GM12878 (cell line): ENCODE data around the gene BTBD9. TPM values are rescaled to one million over a fixed set of nuclear protein-coding genes. Genes with fewer than 3 reads are reported as not detected.

Experiments used
- ATAC-seq: fragments of 200-7000 bp; cut with Tn5 transposase; 3 replicates; pipeline ENCODE4 v1.9.1; 2020; ENCODE audit warnings: mild to moderate bottlenecking, moderate library complexity
- BruUV-seq: library from RNA; stranded (reverse); fragments of 400-500 nt; replicated peaks from 2 replicates; lab custom pipeline; 2021; lab: Mats Ljungman, UMichigan
- CTCF ChIA-PET: fragments of 300-600 bp; sonication (Branson Sonifier 250); formaldehyde crosslinking; extraction: SDS; loops from one replicate; lab custom pipeline; 2021; ENCODE audit warnings: inconsistent platforms; lab: Yijun Ruan, JAX
- POLR2A ChIA-PET: fragments of 350-600 bp; formaldehyde crosslinking; extraction: SDS; loops from one replicate; lab custom pipeline; 2021; ENCODE audit warnings: inconsistent platforms; lab: Charles Lee
- RAD21 ChIA-PET: fragments of 300-600 bp; sonication (Branson Sonifier 250); formaldehyde crosslinking; loops from one replicate; lab custom pipeline; 2023; ENCODE audit warnings: antibody characterized with exemption; ENCODE audit not compliant: unreplicated experiment; lab: Charles Lee
- SMC1A ChIA-PET: fragments of 300-600 bp; sonication (Branson Sonifier 250); formaldehyde crosslinking; loops from one replicate; lab custom pipeline; 2023; ENCODE audit not compliant: unreplicated experiment, uncharacterized antibody; lab: Charles Lee
- DNase-seq: peaks from one replicate; pipeline ENCODE4 v3.0.0-alpha.2; 2011; ENCODE audit warnings: low read depth, low spot score
- FAIRE-seq: peaks from 3 replicates; lab custom pipeline; 2011; peaks lifted over from hg19 to GRCh38; lab: Jason Lieb, UNC
- H2AFZ ChIP-seq: 2 replicates; pipeline ENCODE4 v1.6.0; 2011; ENCODE audit warnings: low read depth, low read length, control low read depth; ENCODE audit not compliant: control insufficient read depth
- H3K27ac ChIP-seq: 2 replicates; pipeline ENCODE4 v1.5.1; 2011; ENCODE audit warnings: control low read depth; ENCODE audit not compliant: control insufficient read depth, insufficient read depth
- H3K27me3 ChIP-seq, 2 experiments: replicated peaks in 1 of 2; 2 replicates each; pipeline versions ENCODE4 v1.6.0 to v1.6.1; 2011; ENCODE audit warnings: low read length in 1 of 2; ENCODE audit not compliant: control insufficient read depth in 2 of 2, insufficient read depth in 2 of 2
- H3K36me3 ChIP-seq, 2 experiments: 2 replicates each; pipeline ENCODE4 v1.5.1; 2011; ENCODE audit warnings: low read length in 1 of 2; ENCODE audit not compliant: control insufficient read depth in 2 of 2, insufficient read depth in 2 of 2
- H3K4me1 ChIP-seq: 2 replicates; pipeline ENCODE4 v1.6.1; 2011; ENCODE audit warnings: mild to moderate bottlenecking, low read length, moderate library complexity, mixed read lengths; ENCODE audit not compliant: control insufficient read depth, insufficient read depth
- H3K4me2 ChIP-seq: 2 replicates; pipeline ENCODE4 v1.6.0; 2011; ENCODE audit warnings: control low read depth; ENCODE audit not compliant: control insufficient read depth, insufficient read depth
- H3K4me3 ChIP-seq: fragments of 200-600 bp; sonication (generic); 2 replicates; pipeline ENCODE4 v1.5.1; 2016
- H3K79me2 ChIP-seq: 2 replicates; pipeline ENCODE4 v1.6.0; 2011; ENCODE audit warnings: low read length; ENCODE audit not compliant: control insufficient read depth, insufficient read depth
- H3K9ac ChIP-seq: 2 replicates; pipeline ENCODE4 v1.8.0; 2011; ENCODE audit warnings: low read length, control low read depth, mixed read lengths; ENCODE audit not compliant: control insufficient read depth, insufficient read depth
- H3K9me3 ChIP-seq: replicated peaks from 3 replicates; pipeline ENCODE4 v1.5.1; 2011; ENCODE audit warnings: mild to moderate bottlenecking, low read length; ENCODE audit not compliant: control insufficient read depth, insufficient read depth
- H4K20me1 ChIP-seq: 2 replicates; pipeline ENCODE4 v1.6.0; 2011; ENCODE audit not compliant: control insufficient read depth, insufficient read depth
- EGR1 ChIP-seq, 2 experiments: IDR thresholded peaks; 1 replicate in 1 of 2; 2 replicates in 1 of 2; pipeline ENCODE4 v1.6.1; 2011 to 2012; ENCODE audit warnings: low read depth in 2 of 2, low read length in 2 of 2, borderline replicate concordance in 1 of 2, mild to moderate bottlenecking in 1 of 2, moderate library complexity in 1 of 2
- EZH2 ChIP-seq: IDR thresholded peaks from 2 replicates; pipeline ENCODE4 v1.6.1; 2012; ENCODE audit warnings: low read depth, mild to moderate bottlenecking, control low read depth, inconsistent platforms, low read length, borderline replicate concordance; ENCODE audit not compliant: control insufficient read depth
- MEF2A ChIP-seq: IDR thresholded peaks from 2 replicates; pipeline ENCODE4 v1.6.1; 2011; ENCODE audit warnings: low read depth, mild to moderate bottlenecking, low read length, moderate library complexity; ENCODE audit not compliant: insufficient read depth
- NBN ChIP-seq: fragments of 450-650 bp; IDR thresholded peaks from 2 replicates; pipeline ENCODE4 v1.6.1; 2016
- NFXL1 ChIP-seq: fragments of 450-650 bp; IDR thresholded peaks from 2 replicates; pipeline ENCODE4 v1.6.1; 2017; ENCODE audit warnings: antibody characterized with exemption, mild to moderate bottlenecking, borderline replicate concordance
- NFYA ChIP-seq: IDR thresholded peaks from 2 replicates; pipeline ENCODE4 v1.6.1; 2011; ENCODE audit warnings: low read depth, mild to moderate bottlenecking, low read length, improper control_type of control experiment, borderline replicate concordance
- RAD21 ChIP-seq: IDR thresholded peaks from 2 replicates; pipeline ENCODE4 v1.6.1; 2011; ENCODE audit warnings: mild to moderate bottlenecking, low read depth, low read length, moderate library complexity; ENCODE audit not compliant: insufficient read depth
- RFX5 ChIP-seq: IDR thresholded peaks from 2 replicates; pipeline ENCODE4 v1.6.1; 2011; ENCODE audit warnings: low read depth, low read length, improper control_type of control experiment
- SPI1 ChIP-seq: IDR thresholded peaks from 2 replicates; pipeline ENCODE4 v1.6.1; 2011; ENCODE audit warnings: low read depth, mild to moderate bottlenecking, low read length, moderate library complexity, borderline replicate concordance; ENCODE audit not compliant: insufficient read depth
- SREBF1 ChIP-seq: IDR thresholded peaks from 2 replicates; pipeline ENCODE4 v1.6.1; 2012; ENCODE audit warnings: mild to moderate bottlenecking, low read length
- WRNIP1 ChIP-seq: IDR thresholded peaks from 2 replicates; pipeline ENCODE4 v1.6.1; 2011; ENCODE audit warnings: low read depth, low read length, improper control_type of control experiment, borderline replicate concordance
- ZSCAN29 ChIP-seq: fragments of 450-650 bp; IDR thresholded peaks from 2 replicates; pipeline ENCODE4 v1.6.1; 2017; ENCODE audit warnings: mild to moderate bottlenecking, moderate library complexity
- ZZZ3 ChIP-seq: IDR thresholded peaks from 2 replicates; pipeline ENCODE4 v1.6.1; 2011; ENCODE audit warnings: low read depth; ENCODE audit not compliant: control insufficient read depth, insufficient read length
- WGBS: methylation state at CpG from one replicate; pipeline ENCODE4 v1.1.6; 2016; ENCODE audit warnings: low lambda C conversion rate; ENCODE audit not compliant: insufficient replicate concordance, insufficient coverage; ENCODE audit errors: missing lambda C conversion rate; 5-methylcytosine and 5-hydroxymethylcytosine counted together
- in situ Hi-C: fragments of 300-500 bp; cut with MboI; formaldehyde crosslinking; loops from 9 replicates; pipeline ENCODE4 v1.14.3; 2018; ENCODE audit warnings: mixed read lengths
- intact Hi-C: fragments of 100-400 bp; cut with micrococcal nuclease; formaldehyde crosslinking; loops from one replicate; pipeline ENCODE4 v1.14.2; 2022; ENCODE audit not compliant: unreplicated experiment
- polyA plus RNA-seq, 11 experiments: library from polyadenylated mRNA; depleted of rRNA in 4 of 11; unstranded in 6 of 11; stranded (reverse) in 5 of 11; fragments of >200 nt; fragmentation: Nextera tagmentation in 4 of 11; fragmentation: Illumina TruSeq in 1 of 11; extraction: Ambion mirVana in 4 of 11; extraction: Trizol in 1 of 11; gene quantifications; 1 replicate in 1 of 11; 2 replicates in 10 of 11; pipeline versions ENCODE4 v1.2.1 to v1.2.3, GENCODE V29; 2011 to 2016; ENCODE audit warnings: inconsistent platforms in 2 of 11, missing spikeins in 2 of 11, low read depth in 1 of 11
- total RNA-seq, 4 experiments: library from RNA; depleted of rRNA in 3 of 4; stranded (reverse); fragments of >200 nt in 3 of 4; fragmentation: Illumina TruSeq in 1 of 4; extraction: Trizol in 1 of 4; gene quantifications; 2 replicates each; pipeline versions ENCODE4 v1.2.1 to v1.2.3, GENCODE V29; 2013 to 2021
- TF ChIP-seq, protein P1 (sequence below): fragments of 450-650 bp; IDR thresholded peaks from 2 replicates; pipeline ENCODE4 v1.6.1; 2018; ENCODE audit warnings: mild to moderate bottlenecking, low read depth, moderate library complexity; ENCODE audit not compliant: partially characterized antibody
- TF ChIP-seq, protein P2 (sequence below): fragments of 450-650 bp; IDR thresholded peaks from 2 replicates; pipeline ENCODE4 v1.6.1; 2017; ENCODE audit warnings: mild to moderate bottlenecking, moderate library complexity

Gene BTBD9
- total and polyA plus RNA-seq, 10 of the 15 experiments (the other 5 are each of a cell fraction or from before 2014, with no cell fraction given) = 0.22 to 8.6 (median 4.6) TPM

DNA sequence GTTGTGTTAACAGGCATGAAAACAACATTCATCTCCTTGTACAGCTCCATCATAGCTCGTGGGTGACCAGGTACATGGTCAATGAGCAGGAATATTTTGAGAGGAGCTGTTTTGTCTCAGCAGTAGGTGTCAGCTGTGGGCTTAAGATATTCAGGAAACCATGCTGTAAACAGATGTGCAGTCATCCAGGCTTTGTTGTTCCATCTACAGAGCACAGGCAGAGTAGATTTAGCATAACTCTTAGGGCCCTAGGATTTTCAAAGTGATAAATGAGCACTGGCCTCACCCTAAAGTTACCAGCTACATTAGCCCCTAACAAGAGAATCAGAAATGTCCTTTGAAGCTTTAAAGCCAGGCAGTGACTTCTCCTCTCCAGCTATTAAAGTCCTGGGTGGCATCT, 154.2 kb downstream of the BTBD9 start (continued):
- no peak for TF ChIP-seq MEF2A
- TF ChIP-seq NFYA = no peak
- no peak for TF ChIP-seq NBN

DNA sequence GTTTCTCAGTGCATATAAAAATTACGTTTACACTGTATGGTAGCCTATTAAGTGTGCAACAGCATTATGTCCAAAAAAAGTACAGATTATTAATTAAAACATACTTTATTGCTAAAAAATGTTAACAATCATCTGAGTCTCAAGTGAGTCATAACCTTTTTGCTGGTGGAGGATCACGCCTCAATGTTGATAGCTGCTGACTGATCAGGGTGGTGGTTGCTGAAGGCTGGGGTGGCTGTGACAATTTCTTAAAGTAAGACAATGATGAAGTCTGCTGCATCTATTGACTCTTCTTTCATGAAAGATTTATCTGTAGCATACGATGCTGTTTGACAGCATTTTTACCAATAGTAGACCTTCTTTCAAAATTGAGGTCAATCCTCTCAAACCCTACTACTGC, 155.1 kb downstream of the BTBD9 start:
- SMC1A ChIA-PET = interaction anchor here (1.1 to 1.5 kb wide), 3 partner anchors 9 to 169 kb away, joined by 3 to 9 read pairs (median 4); no protein-coding TSS in a partner anchor
- in situ Hi-C loops = loop anchor here (5.0 kb wide), 2 partner anchors 452 to 767 kb away; no protein-coding TSS in a partner anchor

More for the DNA sequence above, 155.1 kb downstream of the BTBD9 start:
- Histone ChIP-seq H3K27me3 (no peaks in the 10 kb centered on the region), H4K20me1 (no peaks in the 10 kb centered on the region), H3K9me3 (no peaks in the 10 kb centered on the region; the same call in 2 of the 3 replicates), H3K36me3 (no peaks in the 10 kb centered on the region), H3K4me1 (peaks cover 20% of the 10 kb centered on the region), H3K79me2 (no peaks in the 10 kb centered on the region), H3K27ac (no peak overlapping the region), H2AFZ (no peak overlapping the region), H3K4me3 (no peak overlapping the region), H3K4me2 (no peak overlapping the region), H3K9ac (no peak overlapping the region)
- BruUV-seq = no TSS peak
- DNase-seq = no peak
- ChIA-PET CTCF (interaction anchor here (1.6 to 1.8 kb wide), 2 partner anchors 10 to 11 kb away, joined by 4 to 11 read pairs; no protein-coding TSS in a partner anchor), POLR2A (no interaction called here), RAD21 (interaction anchor here (4.2 kb wide), 1 partner anchor 10 kb away, joined by 21 read pairs; no protein-coding TSS in a partner anchor)
- TF ChIP-seq ZZZ3 (no peak), ZSCAN29 (no peak), RAD21 (no peak), RFX5 (no peak), NFXL1 (no peak), EGR1 (IDR thresholded peaks at IDR 0.05; ENCODE audit: borderline replicate concordance in 1 of 2, low read depth in 2 of 2, low read length in 2 of 2) (no peak), EZH2 (no peak), WRNIP1 (no peak), SREBF1 (no peak), SPI1 (no peak)
- TF ChIP-seq, protein P1, sequence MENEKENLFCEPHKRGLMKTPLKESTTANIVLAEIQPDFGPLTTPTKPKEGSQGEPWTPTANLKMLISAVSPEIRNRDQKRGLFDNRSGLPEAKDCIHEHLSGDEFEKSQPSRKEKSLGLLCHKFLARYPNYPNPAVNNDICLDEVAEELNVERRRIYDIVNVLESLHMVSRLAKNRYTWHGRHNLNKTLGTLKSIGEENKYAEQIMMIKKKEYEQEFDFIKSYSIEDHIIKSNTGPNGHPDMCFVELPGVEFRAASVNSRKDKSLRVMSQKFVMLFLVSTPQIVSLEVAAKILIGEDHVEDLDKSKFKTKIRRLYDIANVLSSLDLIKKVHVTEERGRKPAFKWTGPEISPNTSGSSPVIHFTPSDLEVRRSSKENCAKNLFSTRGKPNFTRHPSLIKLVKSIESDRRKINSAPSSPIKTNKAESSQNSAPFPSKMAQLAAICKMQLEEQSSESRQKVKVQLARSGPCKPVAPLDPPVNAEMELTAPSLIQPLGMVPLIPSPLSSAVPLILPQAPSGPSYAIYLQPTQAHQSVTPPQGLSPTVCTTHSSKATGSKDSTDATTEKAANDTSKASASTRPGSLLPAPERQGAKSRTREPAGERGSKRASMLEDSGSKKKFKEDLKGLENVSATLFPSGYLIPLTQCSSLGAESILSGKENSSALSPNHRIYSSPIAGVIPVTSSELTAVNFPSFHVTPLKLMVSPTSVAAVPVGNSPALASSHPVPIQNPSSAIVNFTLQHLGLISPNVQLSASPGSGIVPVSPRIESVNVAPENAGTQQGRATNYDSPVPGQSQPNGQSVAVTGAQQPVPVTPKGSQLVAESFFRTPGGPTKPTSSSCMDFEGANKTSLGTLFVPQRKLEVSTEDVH = no peak
- TF ChIP-seq, protein P2, sequence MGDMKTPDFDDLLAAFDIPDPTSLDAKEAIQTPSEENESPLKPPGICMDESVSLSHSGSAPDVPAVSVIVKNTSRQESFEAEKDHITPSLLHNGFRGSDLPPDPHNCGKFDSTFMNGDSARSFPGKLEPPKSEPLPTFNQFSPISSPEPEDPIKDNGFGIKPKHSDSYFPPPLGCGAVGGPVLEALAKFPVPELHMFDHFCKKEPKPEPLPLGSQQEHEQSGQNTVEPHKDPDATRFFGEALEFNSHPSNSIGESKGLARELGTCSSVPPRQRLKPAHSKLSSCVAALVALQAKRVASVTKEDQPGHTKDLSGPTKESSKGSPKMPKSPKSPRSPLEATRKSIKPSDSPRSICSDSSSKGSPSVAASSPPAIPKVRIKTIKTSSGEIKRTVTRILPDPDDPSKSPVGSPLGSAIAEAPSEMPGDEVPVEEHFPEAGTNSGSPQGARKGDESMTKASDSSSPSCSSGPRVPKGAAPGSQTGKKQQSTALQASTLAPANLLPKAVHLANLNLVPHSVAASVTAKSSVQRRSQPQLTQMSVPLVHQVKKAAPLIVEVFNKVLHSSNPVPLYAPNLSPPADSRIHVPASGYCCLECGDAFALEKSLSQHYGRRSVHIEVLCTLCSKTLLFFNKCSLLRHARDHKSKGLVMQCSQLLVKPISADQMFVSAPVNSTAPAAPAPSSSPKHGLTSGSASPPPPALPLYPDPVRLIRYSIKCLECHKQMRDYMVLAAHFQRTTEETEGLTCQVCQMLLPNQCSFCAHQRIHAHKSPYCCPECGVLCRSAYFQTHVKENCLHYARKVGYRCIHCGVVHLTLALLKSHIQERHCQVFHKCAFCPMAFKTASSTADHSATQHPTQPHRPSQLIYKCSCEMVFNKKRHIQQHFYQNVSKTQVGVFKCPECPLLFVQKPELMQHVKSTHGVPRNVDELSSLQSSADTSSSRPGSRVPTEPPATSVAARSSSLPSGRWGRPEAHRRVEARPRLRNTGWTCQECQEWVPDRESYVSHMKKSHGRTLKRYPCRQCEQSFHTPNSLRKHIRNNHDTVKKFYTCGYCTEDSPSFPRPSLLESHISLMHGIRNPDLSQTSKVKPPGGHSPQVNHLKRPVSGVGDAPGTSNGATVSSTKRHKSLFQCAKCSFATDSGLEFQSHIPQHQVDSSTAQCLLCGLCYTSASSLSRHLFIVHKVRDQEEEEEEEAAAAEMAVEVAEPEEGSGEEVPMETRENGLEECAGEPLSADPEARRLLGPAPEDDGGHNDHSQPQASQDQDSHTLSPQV = no peak
- FAIRE-seq = no peak
- intact Hi-C loops = no loop called here
- no peak for ATAC-seq
- WGBS = 98% methylated on average over 3 of the region's 3 CpGs
